Endodermal cell (in vitro differentiated cells): ENCODE data around the gene ZNF579. TPM values are rescaled to one million over a fixed set of nuclear protein-coding genes. Genes with fewer than 3 reads are reported as not detected.

ENCODE experiments used
- DNase-seq: peaks from one replicate; pipeline ENCODE4 v3.0.0-alpha.2; 2017
- H3K27ac ChIP-seq: 2 replicates; pipeline ENCODE4 v1.5.1; 2013; ENCODE audit warnings: mild to moderate bottlenecking, low read depth, low read length, moderate library complexity
- H3K27me3 ChIP-seq: 2 replicates; pipeline ENCODE4 v1.6.1; 2013; ENCODE audit warnings: mild to moderate bottlenecking, low read length, moderate library complexity; ENCODE audit not compliant: insufficient read depth, control insufficient read depth, poor library complexity, severe bottlenecking
- H3K36me3 ChIP-seq: 2 replicates; pipeline ENCODE4 v1.7.0; 2013; ENCODE audit warnings: mild to moderate bottlenecking, low read length, moderate library complexity; ENCODE audit not compliant: control insufficient read depth, insufficient read depth
- H3K4me1 ChIP-seq: one replicate; pipeline ENCODE4 v1.7.0; 2013; ENCODE audit warnings: low read length; ENCODE audit not compliant: control insufficient read depth, insufficient read depth
- H3K4me3 ChIP-seq: 2 replicates; pipeline ENCODE4 v1.5.1; 2013; ENCODE audit warnings: mild to moderate bottlenecking, low read length, moderate library complexity
- H3K9ac ChIP-seq: 2 replicates; pipeline ENCODE4 v1.6.1; 2013; ENCODE audit warnings: mild to moderate bottlenecking, low read length, moderate library complexity; ENCODE audit not compliant: poor library complexity, severe bottlenecking; ENCODE audit errors: extremely low read depth
- H3K9me3 ChIP-seq: 2 replicates; pipeline ENCODE4 v1.6.1; 2013; ENCODE audit warnings: mild to moderate bottlenecking, low read length, moderate library complexity; ENCODE audit not compliant: control insufficient read depth
- H3K27ac Mint-ChIP-seq: 2 replicates; pipeline ENCODE4 v1.8.0; 2020; ENCODE audit warnings: mixed read lengths
- H3K27me3 Mint-ChIP-seq: 2 replicates; pipeline ENCODE4 v1.8.0; 2021; ENCODE audit warnings: mild to moderate bottlenecking, mixed read lengths; ENCODE audit not compliant: insufficient read depth
- H3K36me3 Mint-ChIP-seq: 2 replicates; pipeline ENCODE4 v1.8.0; 2020; ENCODE audit warnings: low read depth, mixed read lengths
- H3K4me1 Mint-ChIP-seq: 2 replicates; pipeline ENCODE4 v1.8.0; 2020; ENCODE audit warnings: mixed read lengths
- H3K4me3 Mint-ChIP-seq: 2 replicates; pipeline ENCODE4 v1.8.0; 2020; ENCODE audit warnings: mild to moderate bottlenecking, moderate library complexity, mixed read lengths
- H3K9me3 Mint-ChIP-seq: 2 replicates; pipeline ENCODE4 v1.8.0; 2020; ENCODE audit warnings: mild to moderate bottlenecking, mixed read lengths
- CTCF ChIP-seq: fragments of 200-600 bp; sonication (generic); conservative IDR thresholded peaks from 2 replicates; pipeline ENCODE4 v1.5.0; 2021; ENCODE audit warnings: antibody characterized with exemption, mild to moderate bottlenecking
- WGBS, 2 experiments: methylation state at CpG; one replicate each; pipeline versions ENCODE4 v1.1.5 to v1.1.7; 2013; ENCODE audit warnings: missing lambda C conversion rate in 2 of 2, mixed read lengths in 1 of 2; ENCODE audit not compliant: insufficient coverage in 1 of 2, insufficient read length in 1 of 2; 5-methylcytosine and 5-hydroxymethylcytosine counted together
- total RNA-seq, 2 donors: library from RNA; stranded (reverse); fragmentation: NEBNext Ultra II Directional in 1 of 2; extraction: Animal tissue kit (Norgen Biotek cat#: 25700) in 1 of 2; gene quantifications; 2 replicates in 1 of 2; 3 replicates in 1 of 2; pipeline ENCODE4 v1.2.1, GENCODE V29; 2021

The ZNF579 gene
- total RNA-seq, 2 donors from 2014 or later = 27.5 to 30.7 TPM

GRCh38 chr19:55539090-55539984, 41.3 kb downstream of the ZNF579 start:
- H3K27ac ChIP-seq = no peak overlapping the region
- H3K9ac ChIP-seq = no peak overlapping the region
- H3K9me3 ChIP-seq = no peaks in the 10 kb centered on the region
- peaks cover 18% of the 10 kb centered on the region for H3K27me3 Mint-ChIP-seq
- no peak overlapping the region for H3K27ac Mint-ChIP-seq
- no peaks in the 10 kb centered on the region for H3K27me3 ChIP-seq
- WGBS, 2 experiments = 92% methylated on average over 30 to 33 of the region's 33 CpGs
- H3K36me3 Mint-ChIP-seq = no peaks in the 10 kb centered on the region
- no peak for TF ChIP-seq CTCF
- H3K4me1 ChIP-seq = no peaks in the 10 kb centered on the region
- no peak overlapping the region for H3K4me3 ChIP-seq
- DNase-seq = no peak
- H3K4me1 Mint-ChIP-seq = no peaks in the 10 kb centered on the region
- no peaks in the 10 kb centered on the region for H3K9me3 Mint-ChIP-seq
- H3K36me3 ChIP-seq = no peaks in the 10 kb centered on the region
- H3K4me3 Mint-ChIP-seq = no peak overlapping the region

- Histone ChIP-seq H3K4me1 (no peaks in the 10 kb centered on the region), H3K9ac (no peak overlapping the region), H3K27ac (no peak overlapping the region), H3K4me3 (no peak overlapping the region), H3K36me3 (no peaks in the 10 kb centered on the region), H3K9me3 (no peaks in the 10 kb centered on the region), H3K27me3 (no peaks in the 10 kb centered on the region)
- Mint-ChIP-seq H3K9me3 (no peaks in the 10 kb centered on the region), H3K4me3 (no peak overlapping the region), H3K27ac (no peak overlapping the region), H3K36me3 (no peaks in the 10 kb centered on the region), H3K27me3 (peaks cover 9% of the 10 kb centered on the region), H3K4me1 (no peaks in the 10 kb centered on the region)
- 85 to 100% methylated on average over 1 to 5 of the region's 5 CpGs for WGBS, 2 experiments
- no peak for TF ChIP-seq CTCF
- DNase-seq = no peak
Observed at GRCh38 chr19:55538132-55538531, 42.5 kb downstream of the ZNF579 start.

GRCh38 chr19:55537741-55538111, 42.9 kb downstream of the ZNF579 start:
- 20 to 62% methylated on average over 1 to 5 of the region's 5 CpGs for WGBS, 2 experiments
- no peak overlapping the region for H3K27ac ChIP-seq
- Mint-ChIP-seq H3K9me3 (no peaks in the 10 kb centered on the region), H3K36me3 (no peaks in the 10 kb centered on the region), H3K27ac (peak overlapping the region; percentile 77), H3K4me1 (no peaks in the 10 kb centered on the region), H3K4me3 (no peak overlapping the region), H3K27me3 (peaks cover 9% of the 10 kb centered on the region)
- no peak for TF ChIP-seq CTCF
- no peak overlapping the region for H3K4me3 ChIP-seq
- no peaks in the 10 kb centered on the region for H3K27me3 ChIP-seq
- H3K36me3 ChIP-seq = no peaks in the 10 kb centered on the region
- H3K4me1 ChIP-seq = no peaks in the 10 kb centered on the region
- DNase-seq = peak; percentile 72
- H3K9ac ChIP-seq = no peak overlapping the region
- H3K9me3 ChIP-seq = no peaks in the 10 kb centered on the region
